Sigmoid colon (tissue), 7 donors: Measurements from ENCODE around the gene GGACT. TPM values are rescaled to one million over a fixed set of nuclear protein-coding genes. Genes with fewer than 3 reads are reported as not detected.
"Not testable (repeated sequence)": the region's sequence is repeated elsewhere in the genome, so short reads cannot be mapped to it uniquely, and the experiment has no call there.

Source experiments
- DNase-seq: peaks from one replicate; pipeline ENCODE4 v3.0.0-alpha.2; 2019
- H3K27ac ChIP-seq, 4 donors: fragments of 200-600 bp; sonication (generic); one replicate each; pipeline ENCODE4 v1.5.1; 2016 to 2019; ENCODE audit warnings: mild to moderate bottlenecking in 1 of 4
- H3K27me3 ChIP-seq, 3 donors: fragments of 200-600 bp; sonication (generic); one replicate each; pipeline ENCODE4 v1.5.1; 2019; ENCODE audit warnings: mild to moderate bottlenecking in 1 of 3
- H3K36me3 ChIP-seq, 4 donors: fragments of 200-600 bp; sonication (generic); one replicate each; pipeline ENCODE4 v1.5.1; 2016 to 2019
- H3K4me1 ChIP-seq, 4 donors: fragments of 200-600 bp; sonication (generic); one replicate each; pipeline ENCODE4 v1.5.1; 2017 to 2019
- H3K4me3 ChIP-seq, 4 donors: fragments of 200-600 bp; sonication (generic); one replicate each; pipeline ENCODE4 v1.5.1; 2017 to 2019; ENCODE audit warnings: mild to moderate bottlenecking in 2 of 4, moderate library complexity in 1 of 4
- H3K9me3 ChIP-seq, 4 donors: fragments of 200-600 bp in 3 of 4; sonication (generic) in 3 of 4; one replicate each; pipeline versions ENCODE4 v1.5.1 to v1.6.1; 2013 to 2019
- EP300 ChIP-seq, 4 donors: sonication (generic); formaldehyde crosslinking; IDR thresholded peaks; one replicate each; pipeline ENCODE4 v1.6.1; 2017; ENCODE audit warnings: antibody characterized with exemption in 4 of 4
- POLR2A ChIP-seq, 2 donors: fragments of 450-650 bp; IDR thresholded peaks; one replicate each; pipeline ENCODE4 v1.6.1; 2016; ENCODE audit warnings: antibody characterized with exemption in 2 of 2, mild to moderate bottlenecking in 2 of 2, moderate library complexity in 2 of 2
- POLR2AphosphoS5 ChIP-seq, 4 donors: sonication (generic); formaldehyde crosslinking; IDR thresholded peaks; one replicate each; pipeline ENCODE4 v1.6.1; 2017; ENCODE audit warnings: antibody characterized with exemption in 4 of 4
- WGBS, 2 donors: extraction: QIAGEN DNeasy Blood & Tissue Kit; methylation state at CpG; one replicate each; pipeline ENCODE4 v1.1.7; 2013; 5-methylcytosine and 5-hydroxymethylcytosine counted together
- intact Hi-C: fragments of 100-400 bp; cut with DNase I; formaldehyde crosslinking; loops from one replicate; pipeline ENCODE4 v1.15.1; 2023
- polyA plus RNA-seq, 3 donors: library from polyadenylated mRNA; stranded (reverse); fragments of 200-250 nt; gene quantifications; one replicate each; pipeline ENCODE4 v1.2.3, GENCODE V29; 2013
- total RNA-seq, 4 donors: library from RNA; depleted of rRNA; stranded (reverse); fragments of >200 nt; gene quantifications; one replicate each; pipeline ENCODE4 v1.1.0, GENCODE V29; 2016
- TF ChIP-seq, protein P1 (sequence below), 4 experiments: fragments of 450-650 bp in 3 of 4; fragments of 200-600 bp in 1 of 4; IDR thresholded peaks; one replicate each; pipeline ENCODE4 v1.5.1; 2016 to 2019; ENCODE audit warnings: antibody characterized with exemption in 4 of 4, mild to moderate bottlenecking in 3 of 4, moderate library complexity in 2 of 4
- donor health status: healthy with polysubstance abuse.
- donor health status: Bipolar disorder and iron deficiency.
- donor health status: healthy.

Gene GGACT
- total and polyA plus RNA-seq, 7 donors = 0.99 to 3.0 (median 2.2) TPM

DNA sequence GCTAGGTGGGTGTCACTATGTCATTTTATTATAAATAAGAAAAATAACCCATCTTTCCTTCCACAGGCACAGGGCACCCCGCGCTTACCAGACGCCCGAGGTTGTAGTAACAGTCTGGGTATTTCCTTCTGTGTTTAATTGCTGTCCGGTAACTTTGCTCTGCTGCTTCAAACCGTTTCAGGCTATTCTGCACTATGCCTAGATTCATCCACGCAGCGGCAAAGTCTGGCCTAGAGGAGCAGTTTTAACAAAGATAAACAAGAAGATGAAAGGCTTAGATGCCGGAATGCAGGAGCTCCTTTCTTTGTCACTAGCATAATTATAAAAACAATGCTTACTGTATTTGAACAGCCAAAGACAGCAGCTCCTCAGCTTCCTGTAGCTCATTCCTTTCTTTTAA lies 36.9 kb upstream of the GGACT start:
- Histone ChIP-seq H3K36me3 (peaks cover 0 to 40% (median 5%) of the 10 kb centered on the region in 4 donors), H3K9me3 (no peaks in the 10 kb centered on the region), H3K4me3 (no peak overlapping the region), H3K4me1 (no peaks in the 10 kb centered on the region), H3K27me3 (no peaks in the 10 kb centered on the region), H3K27ac (no peak overlapping the region)
- intact Hi-C loops = no loop called here
- 83 to 91% methylated on average over 9 of the region's 9 CpGs for WGBS, 2 donors
- no peak for TF ChIP-seq EP300 (IDR thresholded peaks at IDR 0.05)
- TF ChIP-seq POLR2A (IDR thresholded peaks at IDR 0.05) = no peak
- TF ChIP-seq, protein P1, sequence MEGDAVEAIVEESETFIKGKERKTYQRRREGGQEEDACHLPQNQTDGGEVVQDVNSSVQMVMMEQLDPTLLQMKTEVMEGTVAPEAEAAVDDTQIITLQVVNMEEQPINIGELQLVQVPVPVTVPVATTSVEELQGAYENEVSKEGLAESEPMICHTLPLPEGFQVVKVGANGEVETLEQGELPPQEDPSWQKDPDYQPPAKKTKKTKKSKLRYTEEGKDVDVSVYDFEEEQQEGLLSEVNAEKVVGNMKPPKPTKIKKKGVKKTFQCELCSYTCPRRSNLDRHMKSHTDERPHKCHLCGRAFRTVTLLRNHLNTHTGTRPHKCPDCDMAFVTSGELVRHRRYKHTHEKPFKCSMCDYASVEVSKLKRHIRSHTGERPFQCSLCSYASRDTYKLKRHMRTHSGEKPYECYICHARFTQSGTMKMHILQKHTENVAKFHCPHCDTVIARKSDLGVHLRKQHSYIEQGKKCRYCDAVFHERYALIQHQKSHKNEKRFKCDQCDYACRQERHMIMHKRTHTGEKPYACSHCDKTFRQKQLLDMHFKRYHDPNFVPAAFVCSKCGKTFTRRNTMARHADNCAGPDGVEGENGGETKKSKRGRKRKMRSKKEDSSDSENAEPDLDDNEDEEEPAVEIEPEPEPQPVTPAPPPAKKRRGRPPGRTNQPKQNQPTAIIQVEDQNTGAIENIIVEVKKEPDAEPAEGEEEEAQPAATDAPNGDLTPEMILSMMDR (IDR thresholded peaks at IDR 0.05) = no peak
- no peak for TF ChIP-seq POLR2AphosphoS5 (IDR thresholded peaks at IDR 0.05)
- no peak for DNase-seq

DNA sequence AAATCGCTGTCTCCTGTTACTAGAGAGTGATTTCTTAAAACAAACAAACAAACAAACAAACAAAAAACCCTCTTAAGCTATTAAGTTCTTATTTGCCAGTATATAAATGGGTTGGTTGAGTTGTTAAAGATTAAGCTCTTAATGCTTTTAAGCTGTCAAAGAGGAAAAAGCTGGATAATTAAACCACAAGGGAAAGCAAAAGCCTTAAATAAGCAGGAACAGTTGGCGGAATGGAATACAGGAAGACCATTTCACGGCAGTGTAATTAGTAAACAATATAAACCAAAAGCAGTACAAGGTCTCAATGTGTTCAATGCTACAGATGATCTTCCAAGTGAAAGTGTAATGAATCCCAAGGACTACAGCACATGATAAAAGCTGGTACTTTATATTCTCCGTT lies 32.2 kb upstream of the GGACT start:
- intact Hi-C loops = no loop called here
- H3K9me3 ChIP-seq = no peaks in the 10 kb centered on the region
- no peaks in the 10 kb centered on the region for H3K27me3 ChIP-seq
- 88 to 91% methylated on average over 4 of the region's 4 CpGs for WGBS, 2 donors
- no peak for DNase-seq
- H3K4me3 ChIP-seq = no peak overlapping the region
- H3K36me3 ChIP-seq = peaks cover 0 to 18% (median 2%) of the 10 kb centered on the region in 4 donors
- no peak overlapping the region for H3K27ac ChIP-seq
- TF ChIP-seq POLR2AphosphoS5 (IDR thresholded peaks at IDR 0.05) (no peak), EP300 (IDR thresholded peaks at IDR 0.05) (no peak), POLR2A (IDR thresholded peaks at IDR 0.05) (no peak)
- TF ChIP-seq, protein P1 (IDR thresholded peaks at IDR 0.05) = no peak
- no peaks in the 10 kb centered on the region for H3K4me1 ChIP-seq

DNA sequence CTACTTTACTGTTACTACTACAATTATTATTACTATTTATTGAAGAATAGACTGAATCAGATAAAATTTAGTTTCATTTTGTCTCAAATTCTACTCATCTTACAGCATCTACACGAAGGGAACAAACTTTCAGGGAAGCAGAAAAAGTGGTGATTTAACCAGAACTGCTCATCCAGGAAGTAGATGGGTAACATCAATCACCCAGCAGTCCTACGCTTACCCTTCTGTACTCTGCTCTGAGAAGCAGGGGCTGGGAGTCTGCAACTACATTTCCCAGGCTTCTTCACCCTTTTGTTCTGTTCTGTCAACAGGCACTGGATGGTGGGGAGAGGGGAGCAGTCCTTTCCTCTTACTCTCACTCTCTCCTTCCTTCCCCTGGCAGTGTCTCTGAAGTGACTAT lies 31.4 kb upstream of the GGACT start:
- DNase-seq = no peak
- TF ChIP-seq POLR2A (IDR thresholded peaks at IDR 0.05) (no peak), EP300 (IDR thresholded peaks at IDR 0.05) (no peak), POLR2AphosphoS5 (IDR thresholded peaks at IDR 0.05) (no peak)
- TF ChIP-seq, protein P1 (IDR thresholded peaks at IDR 0.05) = no peak
- H3K27ac ChIP-seq = no peak overlapping the region
- H3K4me3 ChIP-seq = no peak overlapping the region
- no peaks in the 10 kb centered on the region for H3K4me1 ChIP-seq
- H3K9me3 ChIP-seq = no peaks in the 10 kb centered on the region
- H3K36me3 ChIP-seq = peaks cover 0 to 10% (median 2%) of the 10 kb centered on the region in 4 donors
- WGBS, 2 donors = 81 to 95% methylated on average over 2 of the region's 2 CpGs
- H3K27me3 ChIP-seq = no peaks in the 10 kb centered on the region
- intact Hi-C loops = no loop called here

DNA sequence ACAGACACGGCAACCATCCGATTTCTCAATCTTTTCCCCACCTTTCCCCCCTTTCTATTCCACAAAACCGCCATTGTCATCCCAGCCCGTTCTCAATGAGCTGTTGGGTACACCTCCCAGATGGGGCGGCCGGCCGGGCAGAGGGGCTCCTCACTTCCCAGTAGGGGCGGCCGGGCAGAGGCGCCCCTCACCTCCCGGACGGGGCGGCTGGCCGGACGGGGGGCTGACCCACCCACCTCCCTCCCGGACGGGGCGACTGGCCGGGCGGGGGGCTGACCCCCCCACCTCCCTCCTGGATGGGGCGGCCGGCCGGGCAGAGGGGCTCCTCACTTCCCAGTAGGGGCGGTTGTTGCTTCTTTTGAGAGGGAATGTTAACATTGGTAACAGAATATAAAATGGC lies 30.3 kb upstream of the GGACT start:
- intact Hi-C loops, H3K9me3 ChIP-seq, H3K36me3 ChIP-seq, H3K27me3 ChIP-seq, DNase-seq, H3K4me3 ChIP-seq, H3K27ac ChIP-seq, H3K4me1 ChIP-seq: not testable (repeated sequence)
- WGBS, 2 donors = 97 to 98% methylated on average over 22 of the region's 24 CpGs

DNA sequence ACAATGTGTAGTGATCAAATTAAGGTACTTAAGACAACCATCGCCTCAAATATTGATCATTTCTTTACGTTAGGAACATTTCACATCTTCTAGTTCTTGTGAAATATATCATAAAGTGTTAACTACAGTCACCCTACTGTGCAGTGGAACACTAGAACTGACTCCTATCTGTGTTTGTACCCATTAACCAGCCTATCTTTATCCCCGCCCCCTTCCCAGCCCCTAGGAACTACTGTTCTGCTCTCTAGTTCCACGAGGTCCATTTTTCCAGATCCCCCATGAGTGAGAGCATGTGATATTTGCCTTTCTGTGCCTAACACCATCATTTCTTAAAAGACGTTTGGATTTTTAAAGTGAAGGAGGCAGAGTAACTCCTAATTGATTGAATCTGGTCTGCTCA lies 24.4 kb upstream of the GGACT start:
- intact Hi-C loops = no loop called here
- no peak for DNase-seq
- Histone ChIP-seq H3K36me3 (peaks cover 0 to 17% (median 0%) of the 10 kb centered on the region in 4 donors), H3K9me3 (no peaks in the 10 kb centered on the region), H3K4me3 (no peak overlapping the region), H3K27me3 (no peaks in the 10 kb centered on the region), H3K4me1 (peaks cover 0 to 6% (median 2%) of the 10 kb centered on the region in 4 donors), H3K27ac (no peak overlapping the region)
- TF ChIP-seq POLR2AphosphoS5 (IDR thresholded peaks at IDR 0.05) (no peak), POLR2A (IDR thresholded peaks at IDR 0.05) (no peak), EP300 (IDR thresholded peaks at IDR 0.05) (no peak)
- TF ChIP-seq, protein P1 (IDR thresholded peaks at IDR 0.05) = no peak
- WGBS, 2 donors = 89 to 93% methylated on average over 5 of the region's 5 CpGs
